Ishikawa (cell line): Measurements from ENCODE around the gene CCDC47.

Experiments used
- CEBPB ChIP-seq: IDR thresholded peaks from 2 replicates; pipeline ENCODE4 v1.6.1; 2012
- CREB1 ChIP-seq: IDR thresholded peaks from 2 replicates; pipeline ENCODE4 v1.6.1; 2012; ENCODE audit warnings: low read depth
- EGR1 ChIP-seq: IDR thresholded peaks from 2 replicates; pipeline ENCODE4 v1.6.1; 2012
- EP300 ChIP-seq: IDR thresholded peaks from 2 replicates; pipeline ENCODE4 v1.6.1; 2012; ENCODE audit warnings: borderline replicate concordance
- FOXM1 ChIP-seq: IDR thresholded peaks from 2 replicates; pipeline ENCODE4 v1.6.1; 2012; ENCODE audit warnings: low read depth, borderline replicate concordance
- NFIC ChIP-seq: IDR thresholded peaks from 2 replicates; pipeline ENCODE4 v1.6.1; 2012
- RAD21 ChIP-seq: IDR thresholded peaks from 2 replicates; pipeline ENCODE4 v1.6.1; 2012; ENCODE audit warnings: low read depth
- TAF1 ChIP-seq: IDR thresholded peaks from 2 replicates; pipeline ENCODE4 v1.6.1; 2012; ENCODE audit warnings: low read depth, mild to moderate bottlenecking
- TCF12 ChIP-seq: IDR thresholded peaks from 2 replicates; pipeline ENCODE4 v1.6.1; 2012; ENCODE audit warnings: low read depth
- TEAD4 ChIP-seq: IDR thresholded peaks from 2 replicates; pipeline ENCODE4 v1.6.1; 2012
- YY1 ChIP-seq: IDR thresholded peaks from 2 replicates; pipeline ENCODE4 v1.6.1; 2012; ENCODE audit warnings: low read depth
- ZBTB7A ChIP-seq: IDR thresholded peaks from 2 replicates; pipeline ENCODE4 v1.6.1; 2012; ENCODE audit warnings: low read depth
- TF ChIP-seq, protein P1 (sequence below): IDR thresholded peaks from 2 replicates; pipeline ENCODE4 v1.6.1; 2012; ENCODE audit warnings: low read depth, mild to moderate bottlenecking
- TF ChIP-seq, protein P2 (sequence below): IDR thresholded peaks from 2 replicates; pipeline ENCODE4 v1.6.1; 2012
- TF ChIP-seq, protein P3 (sequence below): IDR thresholded peaks from 2 replicates; pipeline ENCODE4 v1.6.1; 2012

CCDC47 gene

GRCh38 chr17:63740464-63741142 lies 32.8 kb downstream of the CCDC47 start:
- TF ChIP-seq EP300 (no peak), CEBPB (no peak)

DNA sequence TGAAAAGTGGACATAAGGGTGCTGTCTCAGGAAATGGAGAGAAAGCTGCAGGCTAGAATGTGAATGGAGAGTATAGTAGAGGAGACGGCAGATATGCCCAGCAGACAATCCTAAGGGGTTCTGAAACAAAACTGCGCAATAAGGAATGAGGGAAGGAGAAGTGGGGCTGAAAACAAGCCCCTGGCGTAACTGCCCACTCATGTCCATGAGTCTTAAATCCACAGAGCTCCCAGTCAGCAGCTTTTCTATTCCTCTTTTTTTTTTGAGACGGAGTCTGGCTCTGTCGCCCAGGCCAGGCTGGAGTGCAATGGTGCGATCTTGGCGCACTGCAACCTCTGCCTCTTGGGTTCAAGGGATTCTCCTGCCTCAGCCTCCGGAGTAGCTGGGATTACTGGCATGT lies 37.7 kb downstream of the CCDC47 start:
- TF ChIP-seq CEBPB (no peak), RAD21 (no peak), TAF1 (no peak)

GRCh38 chr17:63722403-63722802 lies 51.0 kb downstream of the CCDC47 start:
- no peak for TF ChIP-seq RAD21
- TF ChIP-seq, protein P1, sequence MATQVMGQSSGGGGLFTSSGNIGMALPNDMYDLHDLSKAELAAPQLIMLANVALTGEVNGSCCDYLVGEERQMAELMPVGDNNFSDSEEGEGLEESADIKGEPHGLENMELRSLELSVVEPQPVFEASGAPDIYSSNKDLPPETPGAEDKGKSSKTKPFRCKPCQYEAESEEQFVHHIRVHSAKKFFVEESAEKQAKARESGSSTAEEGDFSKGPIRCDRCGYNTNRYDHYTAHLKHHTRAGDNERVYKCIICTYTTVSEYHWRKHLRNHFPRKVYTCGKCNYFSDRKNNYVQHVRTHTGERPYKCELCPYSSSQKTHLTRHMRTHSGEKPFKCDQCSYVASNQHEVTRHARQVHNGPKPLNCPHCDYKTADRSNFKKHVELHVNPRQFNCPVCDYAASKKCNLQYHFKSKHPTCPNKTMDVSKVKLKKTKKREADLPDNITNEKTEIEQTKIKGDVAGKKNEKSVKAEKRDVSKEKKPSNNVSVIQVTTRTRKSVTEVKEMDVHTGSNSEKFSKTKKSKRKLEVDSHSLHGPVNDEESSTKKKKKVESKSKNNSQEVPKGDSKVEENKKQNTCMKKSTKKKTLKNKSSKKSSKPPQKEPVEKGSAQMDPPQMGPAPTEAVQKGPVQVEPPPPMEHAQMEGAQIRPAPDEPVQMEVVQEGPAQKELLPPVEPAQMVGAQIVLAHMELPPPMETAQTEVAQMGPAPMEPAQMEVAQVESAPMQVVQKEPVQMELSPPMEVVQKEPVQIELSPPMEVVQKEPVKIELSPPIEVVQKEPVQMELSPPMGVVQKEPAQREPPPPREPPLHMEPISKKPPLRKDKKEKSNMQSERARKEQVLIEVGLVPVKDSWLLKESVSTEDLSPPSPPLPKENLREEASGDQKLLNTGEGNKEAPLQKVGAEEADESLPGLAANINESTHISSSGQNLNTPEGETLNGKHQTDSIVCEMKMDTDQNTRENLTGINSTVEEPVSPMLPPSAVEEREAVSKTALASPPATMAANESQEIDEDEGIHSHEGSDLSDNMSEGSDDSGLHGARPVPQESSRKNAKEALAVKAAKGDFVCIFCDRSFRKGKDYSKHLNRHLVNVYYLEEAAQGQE: no peak
- TF ChIP-seq EP300: no peak
- TF ChIP-seq TCF12: no peak
- no peak for TF ChIP-seq CREB1
- TF ChIP-seq, protein P2, sequence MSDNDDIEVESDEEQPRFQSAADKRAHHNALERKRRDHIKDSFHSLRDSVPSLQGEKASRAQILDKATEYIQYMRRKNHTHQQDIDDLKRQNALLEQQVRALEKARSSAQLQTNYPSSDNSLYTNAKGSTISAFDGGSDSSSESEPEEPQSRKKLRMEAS: no peak
- TF ChIP-seq, protein P3, sequence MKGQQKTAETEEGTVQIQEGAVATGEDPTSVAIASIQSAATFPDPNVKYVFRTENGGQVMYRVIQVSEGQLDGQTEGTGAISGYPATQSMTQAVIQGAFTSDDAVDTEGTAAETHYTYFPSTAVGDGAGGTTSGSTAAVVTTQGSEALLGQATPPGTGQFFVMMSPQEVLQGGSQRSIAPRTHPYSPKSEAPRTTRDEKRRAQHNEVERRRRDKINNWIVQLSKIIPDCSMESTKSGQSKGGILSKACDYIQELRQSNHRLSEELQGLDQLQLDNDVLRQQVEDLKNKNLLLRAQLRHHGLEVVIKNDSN: no peak
- no peak for TF ChIP-seq EGR1
- no peak for TF ChIP-seq CEBPB
- no peak for TF ChIP-seq NFIC
- no peak for TF ChIP-seq FOXM1
- TF ChIP-seq TEAD4: no peak
- no peak for TF ChIP-seq ZBTB7A
- TF ChIP-seq TAF1: no peak
- no peak for TF ChIP-seq YY1

GRCh38 chr17:63718988-63719387 lies 54.4 kb downstream of the CCDC47 start:
- TF ChIP-seq TAF1: no peak
- no peak for TF ChIP-seq NFIC
- TF ChIP-seq, protein P3: no peak
- no peak for TF ChIP-seq YY1
- TF ChIP-seq, protein P1: no peak
- TF ChIP-seq TEAD4: no peak
- TF ChIP-seq EP300: no peak
- no peak for TF ChIP-seq FOXM1
- no peak for TF ChIP-seq RAD21
- TF ChIP-seq ZBTB7A: no peak
- TF ChIP-seq TCF12: no peak
- no peak for TF ChIP-seq EGR1
- TF ChIP-seq, protein P2: no peak
- TF ChIP-seq CEBPB: no peak
- no peak for TF ChIP-seq CREB1

- TF ChIP-seq, protein P1: no peak
- TF ChIP-seq RAD21: no peak
- TF ChIP-seq, protein P2: no peak
- no peak for TF ChIP-seq CEBPB
- TF ChIP-seq NFIC: no peak
- TF ChIP-seq TCF12: no peak
- no peak for TF ChIP-seq CREB1
- no peak for TF ChIP-seq YY1
- no peak for TF ChIP-seq EGR1
- TF ChIP-seq, protein P3: no peak
These were observed 57.0 kb downstream of the CCDC47 start for GRCh38 chr17:63716426-63716825.
